SK-N-SH (cell line): Measurements from ENCODE around the gene FASTK. TPM values are rescaled to one million over a fixed set of nuclear protein-coding genes. Genes with fewer than 3 reads are reported as not detected.

Experiments used
- CTCF ChIA-PET: fragments of 300-600, 350-600 bp; formaldehyde crosslinking; extraction: SDS; loops from one replicate; lab custom pipeline; 2021; lab: Yijun Ruan, JAX
- POLR2A ChIA-PET: fragments of 350-600 bp; sonication (Branson Sonifier 250); formaldehyde crosslinking; extraction: SDS; loops from one replicate; lab custom pipeline; 2020; ENCODE audit warnings: antibody characterized with exemption, inconsistent platforms; lab: Yijun Ruan, JAX
- DNase-seq: peaks from one replicate; pipeline ENCODE4 v3.0.0; 2012
- H2AFZ ChIP-seq: fragments of 200-600 bp; sonication (generic); 2 replicates; pipeline ENCODE4 v1.8.1; 2016; ENCODE audit warnings: antibody characterized with exemption, mild to moderate bottlenecking, low read depth
- H3F3A ChIP-seq: fragments of 200-600 bp; sonication (generic); replicated peaks from 2 replicates; pipeline ENCODE3; 2016; ENCODE audit warnings: antibody characterized with exemption, mild to moderate bottlenecking; ENCODE audit not compliant: insufficient read depth
- H3K27ac ChIP-seq, 2 experiments: fragments of 200-500 bp in 1 of 2; fragments of 200-600 bp in 1 of 2; sonication (Bioruptor generic) in 1 of 2; sonication (generic), shearing (Covaris generic) in 1 of 2; 2 replicates each; pipeline versions ENCODE4 v1.5.1 to v1.6.1; 2014 to 2016; ENCODE audit warnings: low read depth in 2 of 2, inconsistent platforms in 1 of 2, low read length in 1 of 2, mild to moderate bottlenecking in 1 of 2, mixed read lengths in 1 of 2
- H3K27me3 ChIP-seq: fragments of 200-600 bp; sonication (generic), shearing (Covaris generic); 2 replicates; pipeline ENCODE4 v1.6.1; 2016; ENCODE audit warnings: mixed run types; ENCODE audit not compliant: insufficient read depth
- H3K36me3 ChIP-seq, 2 experiments: fragments of 200-500 bp in 1 of 2; fragments of 200-600 bp in 1 of 2; sonication (Bioruptor generic) in 1 of 2; sonication (generic) in 1 of 2; replicated peaks in 1 of 2; 2 replicates each; pipeline versions ENCODE3 to v1.5.1; 2014 to 2016; ENCODE audit warnings: low read length in 1 of 2, mild to moderate bottlenecking in 1 of 2; ENCODE audit not compliant: insufficient read depth in 2 of 2, control insufficient read depth in 1 of 2
- H3K4me1 ChIP-seq, 2 experiments: fragments of 200-500 bp in 1 of 2; fragments of 200-600 bp in 1 of 2; sonication (Bioruptor generic) in 1 of 2; sonication (generic), shearing (Covaris generic) in 1 of 2; 2 replicates each; pipeline versions ENCODE4 v1.5.1 to v1.6.1; 2014 to 2016; ENCODE audit warnings: low read depth in 1 of 2, low read length in 1 of 2, mixed run types in 1 of 2; ENCODE audit not compliant: insufficient read depth in 2 of 2, control insufficient read depth in 1 of 2
- H3K4me2 ChIP-seq: fragments of 200-600 bp; sonication (generic), shearing (Covaris generic); 2 replicates; pipeline ENCODE4 v1.6.1; 2017; ENCODE audit warnings: mixed run types
- H3K4me3 ChIP-seq, 2 experiments: fragments of 200-500 bp in 1 of 2; fragments of 200-600 bp in 1 of 2; sonication (Bioruptor generic) in 1 of 2; sonication (generic), shearing (Covaris generic) in 1 of 2; 2 replicates each; pipeline versions ENCODE4 v1.5.1 to v1.8.1; 2014 to 2016; ENCODE audit warnings: low read depth in 2 of 2, inconsistent platforms in 1 of 2, low read length in 1 of 2, mild to moderate bottlenecking in 1 of 2, mixed read lengths in 1 of 2, moderate library complexity in 1 of 2
- H3K79me2 ChIP-seq: fragments of 200-600 bp; sonication (generic); 2 replicates; pipeline ENCODE4 v1.8.1; 2017; ENCODE audit warnings: mild to moderate bottlenecking; ENCODE audit not compliant: insufficient read depth
- H3K9ac ChIP-seq: fragments of 200-600 bp; sonication (generic); 2 replicates; pipeline ENCODE4 v1.6.1; 2017; ENCODE audit warnings: mixed run types
- H3K9me2 ChIP-seq: fragments of 200-600 bp; sonication (generic); 2 replicates; pipeline ENCODE4 v1.6.1; 2017; ENCODE audit warnings: mixed run types
- H3K9me3 ChIP-seq: fragments of 200-600 bp; sonication (generic); 2 replicates; pipeline ENCODE4 v1.6.1; 2017; ENCODE audit warnings: mixed run types, mild to moderate bottlenecking, moderate library complexity
- H4K20me1 ChIP-seq: fragments of 200-600 bp; sonication (generic); 2 replicates; pipeline ENCODE4 v1.6.1; 2017; ENCODE audit warnings: mild to moderate bottlenecking, mixed run types; ENCODE audit not compliant: insufficient read depth
- EP300 ChIP-seq, 2 experiments: IDR thresholded peaks; 2 replicates each; pipeline versions ENCODE4 v1.4.0 to v1.6.1; 2012; ENCODE audit warnings: borderline replicate concordance in 1 of 2, low read depth in 1 of 2, low read length in 1 of 2
- FOXJ3 ChIP-seq: sonication (generic); formaldehyde crosslinking; IDR thresholded peaks from 2 replicates; pipeline ENCODE4 v1.5.1; 2020; ENCODE audit warnings: mild to moderate bottlenecking, missing genetic modification reagents
- FOXM1 ChIP-seq: IDR thresholded peaks from 2 replicates; pipeline ENCODE4 v1.4.0; 2012; ENCODE audit warnings: low read depth, mild to moderate bottlenecking
- GABPA ChIP-seq: IDR thresholded peaks from 2 replicates; pipeline ENCODE4 v1.4.0; 2012; ENCODE audit warnings: low read depth, mild to moderate bottlenecking
- GATA2 ChIP-seq: sonication (generic); formaldehyde crosslinking; IDR thresholded peaks from 2 replicates; pipeline ENCODE4 v1.5.0; 2020; ENCODE audit warnings: mild to moderate bottlenecking, missing genetic modification reagents
- MXI1 ChIP-seq: IDR thresholded peaks from 2 replicates; pipeline ENCODE4 v1.6.1; 2012; ENCODE audit warnings: mild to moderate bottlenecking, low read depth, low read length, improper control_type of control experiment
- NFIC ChIP-seq: IDR thresholded peaks from 2 replicates; pipeline ENCODE4 v1.4.0; 2012; ENCODE audit warnings: borderline replicate concordance
- RCOR1 ChIP-seq: fragments of 150-350 bp; IDR thresholded peaks from 2 replicates; pipeline ENCODE4 v1.6.1; 2017; ENCODE audit warnings: antibody characterized with exemption, low read length
- SMC3 ChIP-seq: IDR thresholded peaks from 2 replicates; pipeline ENCODE4 v1.6.1; 2012; ENCODE audit warnings: low read depth, low read length, improper control_type of control experiment
- TCF12 ChIP-seq: IDR thresholded peaks from 2 replicates; pipeline ENCODE4 v1.4.0; 2012
- YY1 ChIP-seq: IDR thresholded peaks from 2 replicates; pipeline ENCODE4 v1.4.0; 2012; ENCODE audit warnings: low read depth, mild to moderate bottlenecking
- WGBS: methylation state at CpG from one replicate; pipeline ENCODE4 v1.1.6; 2017; ENCODE audit warnings: low lambda C conversion rate; 5-methylcytosine and 5-hydroxymethylcytosine counted together
- polyA plus RNA-seq, 3 experiments: library from polyadenylated mRNA; depleted of rRNA; stranded (reverse); fragments of >200 nt; gene quantifications; 2 replicates each; pipeline ENCODE4 v1.2.3, GENCODE V29; 2012
- TF ChIP-seq, protein P1 (sequence below): IDR thresholded peaks from 2 replicates; pipeline ENCODE4; 2012
- TF ChIP-seq, protein P2 (sequence below): IDR thresholded peaks from 2 replicates; pipeline ENCODE4 v1.4.0; 2012; ENCODE audit warnings: low read depth
- TF ChIP-seq, protein P3 (sequence below): fragments of 150-350 bp; IDR thresholded peaks from 2 replicates; pipeline ENCODE4 v1.6.1; 2017; ENCODE audit warnings: antibody characterized with exemption, low read length, low read depth, borderline replicate concordance

FASTK gene
- polyA plus RNA-seq, 1 of the 3 experiments (the other 2 are of a cell fraction) = 125 TPM

DNA sequence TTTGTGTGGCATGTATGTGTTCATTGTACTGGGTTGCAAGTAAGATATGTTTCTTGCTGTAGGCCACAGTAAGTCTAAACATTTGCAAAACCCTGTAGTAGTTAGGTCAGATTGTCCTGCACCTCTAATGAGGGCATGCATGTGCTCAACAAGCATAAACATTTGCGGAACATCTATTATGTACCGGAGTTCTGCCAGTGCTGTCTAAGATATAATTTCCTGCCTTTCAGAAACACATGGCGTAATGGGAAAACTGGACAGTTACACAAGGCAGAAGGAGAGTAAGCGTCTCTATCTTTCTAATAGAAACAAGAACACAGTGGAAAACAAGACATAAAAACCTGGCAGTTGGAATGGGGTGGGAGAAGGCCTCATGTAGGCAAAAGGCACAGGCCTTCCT is 49.6 kb downstream of the FASTK start:
- no peaks in the 10 kb centered on the region for H3K9me2 ChIP-seq
- peaks cover 4 to 40% of the 10 kb centered on the region in 2 experiments for H3K36me3 ChIP-seq
- DNase-seq = no peak
- H3K4me1 ChIP-seq = peaks cover 7 to 10% of the 10 kb centered on the region in 2 experiments; a peak in 2 of 4 replicates
- H3K9ac ChIP-seq = no peak overlapping the region
- ChIA-PET POLR2A (no interaction called here), CTCF (interaction anchor here (1.0 to 9.5 kb wide), 5 partner anchors 12 to 81 kb away, joined by 3 to 73 read pairs (median 17); partner anchors contain the start of gene AGAP3)
- H3K27ac ChIP-seq = no peak overlapping the region
- TF ChIP-seq, protein P1, sequence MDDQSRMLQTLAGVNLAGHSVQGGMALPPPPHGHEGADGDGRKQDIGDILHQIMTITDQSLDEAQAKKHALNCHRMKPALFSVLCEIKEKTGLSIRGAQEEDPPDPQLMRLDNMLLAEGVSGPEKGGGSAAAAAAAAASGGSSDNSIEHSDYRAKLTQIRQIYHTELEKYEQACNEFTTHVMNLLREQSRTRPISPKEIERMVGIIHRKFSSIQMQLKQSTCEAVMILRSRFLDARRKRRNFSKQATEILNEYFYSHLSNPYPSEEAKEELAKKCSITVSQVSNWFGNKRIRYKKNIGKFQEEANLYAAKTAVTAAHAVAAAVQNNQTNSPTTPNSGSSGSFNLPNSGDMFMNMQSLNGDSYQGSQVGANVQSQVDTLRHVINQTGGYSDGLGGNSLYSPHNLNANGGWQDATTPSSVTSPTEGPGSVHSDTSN = no peak
- no peak for TF ChIP-seq YY1
- TF ChIP-seq GABPA = no peak
- no peak for TF ChIP-seq MXI1
- no peak for TF ChIP-seq NFIC
- TF ChIP-seq FOXM1 = no peak
- H3K27me3 ChIP-seq = no peaks in the 10 kb centered on the region
- no peak overlapping the region for H2AFZ ChIP-seq
- WGBS = 95% methylated on average over 4 of the region's 4 CpGs
- H4K20me1 ChIP-seq = no peaks in the 10 kb centered on the region
- H3K79me2 ChIP-seq = peaks cover 46% of the 10 kb centered on the region
- H3K9me3 ChIP-seq = no peaks in the 10 kb centered on the region
- no peak overlapping the region for H3K4me3 ChIP-seq
- H3F3A ChIP-seq = peaks cover 5% of the 10 kb centered on the region
- H3K4me2 ChIP-seq = no peak overlapping the region

DNA sequence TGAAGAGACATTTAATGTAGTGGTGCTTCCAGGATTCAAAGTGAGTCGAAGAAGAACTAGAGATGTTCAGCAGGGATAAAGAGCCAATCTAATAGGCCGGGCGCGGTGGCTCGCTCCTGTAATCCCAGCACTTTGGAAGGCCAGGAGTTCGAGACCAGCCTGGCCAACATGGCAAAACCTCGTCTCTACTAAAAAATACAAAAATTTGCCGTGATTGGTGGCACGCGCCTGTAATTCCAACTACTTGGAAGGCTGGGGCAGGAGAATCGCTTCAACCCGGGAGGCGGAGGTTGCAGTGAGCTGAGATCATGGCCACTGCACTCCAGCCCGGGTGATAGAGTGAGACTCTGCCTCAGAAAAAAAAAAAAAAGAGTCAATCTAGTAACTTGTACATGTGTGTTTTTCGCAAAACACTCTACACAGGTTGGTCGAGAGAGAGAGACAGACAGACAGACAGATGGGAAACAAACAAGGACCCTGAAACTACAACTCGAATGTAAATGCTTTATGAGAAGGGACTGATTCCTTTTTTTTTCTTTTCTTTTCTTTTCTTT is 51.6 kb downstream of the FASTK start:
- H3K4me3 ChIP-seq = peak overlapping the region; percentile 84 to 85
- H2AFZ ChIP-seq = peak overlapping the region; percentile 98
- H3K27me3 ChIP-seq = no peaks in the 10 kb centered on the region
- no peaks in the 10 kb centered on the region for H3K9me3 ChIP-seq
- H3K9me2 ChIP-seq = no peaks in the 10 kb centered on the region
- CTCF ChIA-PET = interaction anchor here (1.0 to 6.4 kb wide), 19 partner anchors 10 to 249 kb away, joined by 3 to 73 read pairs (median 5); partner anchors contain the start of genes AGAP3 and CDK5
- H3K4me1 ChIP-seq = peaks cover 7 to 10% of the 10 kb centered on the region in 2 experiments; a peak in 2 of 4 replicates
- TF ChIP-seq YY1 (no peak), EP300 (IDR thresholded peaks at IDR 0.05; ENCODE audit: borderline replicate concordance in 1 of 2, low read depth in 1 of 2, low read length in 1 of 2) (no peak), RCOR1 (no peak), GATA2 (CRISPR knock-in tag) (no peak), SMC3 (no peak), TCF12 (no peak), FOXJ3 (CRISPR knock-in tag) (no peak)
- TF ChIP-seq, protein P2, sequence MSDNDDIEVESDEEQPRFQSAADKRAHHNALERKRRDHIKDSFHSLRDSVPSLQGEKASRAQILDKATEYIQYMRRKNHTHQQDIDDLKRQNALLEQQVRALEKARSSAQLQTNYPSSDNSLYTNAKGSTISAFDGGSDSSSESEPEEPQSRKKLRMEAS = peak; percentile 4; the same call in 1 of the 2 replicates
- TF ChIP-seq, protein P3, sequence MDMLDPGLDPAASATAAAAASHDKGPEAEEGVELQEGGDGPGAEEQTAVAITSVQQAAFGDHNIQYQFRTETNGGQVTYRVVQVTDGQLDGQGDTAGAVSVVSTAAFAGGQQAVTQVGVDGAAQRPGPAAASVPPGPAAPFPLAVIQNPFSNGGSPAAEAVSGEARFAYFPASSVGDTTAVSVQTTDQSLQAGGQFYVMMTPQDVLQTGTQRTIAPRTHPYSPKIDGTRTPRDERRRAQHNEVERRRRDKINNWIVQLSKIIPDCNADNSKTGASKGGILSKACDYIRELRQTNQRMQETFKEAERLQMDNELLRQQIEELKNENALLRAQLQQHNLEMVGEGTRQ = no peak
- H3K4me2 ChIP-seq = peak overlapping the region; percentile 89
- H3K79me2 ChIP-seq = peaks cover 46% of the 10 kb centered on the region
- peak overlapping the region; percentile 69 to 90 for H3K27ac ChIP-seq
- 39% methylated on average over 17 of the region's 17 CpGs for WGBS
- H3K9ac ChIP-seq = peak overlapping the region; percentile 74
- DNase-seq = no peak
- H3F3A ChIP-seq = peaks cover 5% of the 10 kb centered on the region
- POLR2A ChIA-PET = interaction anchor here (1.0 to 2.3 kb wide), 11 partner anchors 10 to 241 kb away, joined by 3 to 15 read pairs (median 7); partner anchors contain the start of genes CHPF2 and FASTK
- H3K36me3 ChIP-seq = peaks cover 0 to 20% of the 10 kb centered on the region in 2 experiments
- no peaks in the 10 kb centered on the region for H4K20me1 ChIP-seq
